NCI-H1105 (cell line): Measurements from ENCODE around the gene GGT1.
"Not testable (repeated sequence)": the region's sequence is repeated elsewhere in the genome, so short reads cannot be mapped to it uniquely, and the experiment has no call there.

Experiments
- DNase-seq: peaks from one replicate; lab custom pipeline; 2025; lab: John Stamatoyannopoulos, UW

Gene GGT1

GRCh38 chr22:24599958-24600715 is 2.9 kb upstream of the GGT1 start:
- not testable (repeated sequence) for DNase-seq

DNA sequence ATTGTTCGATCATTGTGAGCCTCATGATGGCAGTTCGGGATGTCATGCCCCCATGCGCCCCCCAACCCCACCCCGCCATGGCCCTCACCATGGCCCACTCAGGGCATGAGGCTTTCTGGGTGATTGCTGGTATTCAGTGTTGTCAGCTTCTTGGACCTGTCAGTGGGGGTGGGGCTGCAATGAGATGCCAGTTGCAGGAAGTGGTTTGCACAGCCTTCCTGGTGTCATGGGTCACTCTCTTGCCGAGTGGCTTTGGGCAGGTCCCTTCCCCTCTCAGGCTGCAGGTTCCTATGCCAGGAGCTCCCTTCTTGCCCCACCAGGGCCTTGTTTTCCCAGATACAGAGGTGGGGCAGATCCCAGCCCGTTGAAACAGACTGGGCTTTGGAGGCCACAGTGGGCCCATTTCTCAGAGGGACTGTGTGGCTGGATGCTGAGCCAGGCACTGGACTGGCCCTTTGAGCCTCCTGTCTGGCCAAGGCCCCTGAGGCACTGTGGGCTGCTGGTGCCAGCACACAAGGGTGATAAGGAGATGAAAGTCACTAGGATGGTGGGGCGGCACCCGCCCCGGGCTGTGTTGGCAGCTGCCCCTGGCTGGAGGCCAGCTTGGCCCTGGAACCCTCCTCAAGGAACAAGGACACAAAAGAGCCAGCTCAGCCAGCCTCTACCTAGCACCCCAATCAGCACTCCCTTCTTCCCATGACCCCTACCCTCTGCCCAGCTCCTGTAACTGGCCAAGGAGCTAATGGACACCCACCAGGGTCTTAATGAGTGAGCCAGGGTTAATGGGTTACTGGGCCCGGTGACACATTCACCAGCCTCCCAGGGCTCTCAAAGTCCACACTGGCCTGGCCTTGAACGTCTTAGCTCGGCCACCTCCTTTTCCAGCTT is 1.5 kb upstream of the GGT1 start:
- no peak for DNase-seq

DNA sequence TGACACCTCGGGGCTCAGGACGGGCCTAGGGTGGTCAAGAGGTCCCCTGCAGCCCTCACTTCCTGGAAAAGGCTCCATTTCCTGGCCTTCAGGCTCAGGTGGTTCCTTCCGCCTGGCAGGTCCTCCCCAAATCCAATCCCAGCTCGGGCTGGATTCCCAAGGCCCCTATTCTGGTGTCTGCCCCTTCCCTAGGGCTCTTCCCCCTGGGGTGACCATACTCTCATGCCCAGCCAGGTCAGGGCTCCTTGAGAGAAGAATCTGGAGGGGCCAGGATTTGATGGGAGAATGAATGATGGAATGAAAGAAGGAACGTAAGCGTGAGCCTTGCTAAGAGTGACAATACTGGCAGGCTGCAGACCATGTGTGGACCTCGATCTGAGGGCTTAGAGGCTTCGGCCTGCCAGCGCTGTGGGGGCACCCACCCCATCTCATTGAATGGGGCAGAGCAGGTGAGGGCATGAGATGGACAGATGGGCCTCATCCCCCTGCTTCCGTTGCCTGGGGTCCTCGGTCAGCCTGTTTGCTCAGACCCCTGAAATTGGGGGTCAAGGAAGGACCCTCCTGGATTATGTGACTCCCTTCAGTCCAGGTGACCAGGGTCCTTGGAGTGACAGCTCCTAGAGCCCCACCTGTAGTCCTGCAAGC is 766 bp upstream of the GGT1 start:
- DNase-seq = not testable (repeated sequence)

DNA sequence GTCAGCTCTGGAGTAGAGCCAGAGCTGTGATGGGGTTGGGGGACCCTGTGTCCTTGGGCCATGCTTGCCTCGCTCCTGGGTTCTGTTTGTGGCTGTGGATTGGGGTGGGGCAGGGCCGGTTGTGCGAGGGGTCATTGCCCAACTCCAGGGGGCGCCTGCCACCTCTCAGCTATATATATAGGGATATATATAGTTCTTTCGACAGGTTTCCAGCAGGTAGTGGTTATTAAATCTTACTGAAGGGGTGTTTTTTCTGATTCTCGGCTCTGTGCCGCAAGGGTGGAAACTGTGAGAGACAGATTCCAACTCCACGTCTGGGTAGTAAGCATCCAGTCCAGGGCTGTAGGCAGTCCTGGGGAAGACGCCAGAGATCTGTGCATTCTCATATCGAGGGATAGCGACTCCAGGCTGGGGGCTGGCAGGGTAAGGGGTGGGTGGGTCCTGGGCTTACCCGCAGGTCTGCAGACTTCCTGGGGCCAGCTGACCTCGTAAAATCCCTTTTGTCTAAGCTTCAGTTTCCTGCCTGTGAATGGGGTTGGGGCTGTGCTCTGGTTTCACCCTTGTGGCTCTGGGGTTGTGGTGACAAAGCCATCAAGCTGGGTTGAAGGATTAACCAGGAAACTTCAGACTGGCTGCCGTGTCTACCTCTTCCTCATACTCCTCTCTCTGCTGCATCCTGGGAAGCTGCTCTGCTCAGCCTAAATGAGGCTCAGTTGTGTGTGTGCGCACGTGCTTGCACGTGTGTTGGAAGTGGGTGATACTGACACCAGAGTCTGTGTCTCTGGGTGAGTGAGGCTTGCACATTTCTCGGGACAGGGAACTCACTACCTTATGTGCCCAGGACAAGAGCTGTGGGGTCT is 1.0 kb downstream of the GGT1 start:
- not testable (repeated sequence) for DNase-seq

DNA sequence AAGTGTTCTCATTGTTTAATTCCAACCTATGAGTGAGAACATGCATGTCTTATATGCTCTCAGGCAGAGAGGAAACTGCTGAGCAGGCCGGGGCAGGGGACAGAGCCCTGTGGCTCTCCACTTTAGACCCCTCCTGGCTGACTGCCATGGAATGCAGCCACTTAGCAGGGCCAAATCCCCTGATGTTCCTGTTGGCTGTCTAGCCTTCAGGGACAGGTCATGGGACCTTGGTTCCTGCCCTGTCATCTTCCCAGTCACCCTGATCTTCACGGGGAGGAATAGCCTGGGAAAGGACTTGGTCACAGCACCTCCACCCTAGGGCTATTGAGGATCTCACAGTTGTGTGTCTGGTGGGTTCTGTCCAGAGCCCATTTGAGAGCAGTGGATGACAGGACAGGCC is 3.3 kb downstream of the GGT1 start:
- DNase-seq = not testable (repeated sequence)

GRCh38 chr22:24607429-24607983 is 4.5 kb downstream of the GGT1 start:
- not testable (repeated sequence) for DNase-seq

DNA sequence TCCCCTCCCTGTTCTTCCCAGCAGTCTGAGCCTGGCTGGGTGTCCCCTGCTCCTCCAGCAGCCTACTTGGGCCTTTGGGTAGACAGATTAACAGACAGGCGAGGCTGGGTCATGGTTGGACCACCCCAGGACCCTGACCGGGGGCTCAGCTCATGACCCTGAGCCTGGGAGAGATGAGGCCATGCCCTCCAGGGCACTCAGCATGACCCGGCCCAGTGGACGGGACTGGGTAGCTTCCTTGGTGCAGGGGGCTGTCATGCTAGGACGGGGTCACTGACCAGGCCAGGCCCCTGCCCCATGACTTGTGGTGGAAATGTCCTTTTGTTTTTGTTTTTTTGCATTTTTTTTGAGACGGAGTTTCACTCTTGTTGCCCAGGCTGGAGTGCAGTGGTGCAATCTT is 5.3 kb downstream of the GGT1 start:
- DNase-seq = not testable (repeated sequence)

DNA sequence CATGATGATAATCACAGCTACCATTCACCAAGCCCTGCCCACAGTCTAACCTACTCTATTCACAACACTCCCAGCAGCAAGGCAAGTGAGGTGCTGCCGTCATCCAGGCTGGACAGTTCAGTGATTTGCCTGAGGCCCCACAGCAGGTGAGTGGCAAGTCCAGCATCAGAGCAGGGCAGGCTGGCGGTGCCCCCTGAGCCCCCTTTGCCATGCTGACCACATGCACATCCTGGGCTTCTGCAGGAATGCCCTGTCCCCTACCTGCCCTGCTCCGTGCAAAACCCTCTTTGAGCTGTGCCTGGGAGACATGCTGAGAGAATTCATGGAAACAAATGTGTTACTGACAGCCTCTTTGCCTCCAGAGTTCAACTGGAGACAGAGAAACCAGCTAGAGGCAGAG is 6.9 kb downstream of the GGT1 start:
- DNase-seq = not testable (repeated sequence)

DNA sequence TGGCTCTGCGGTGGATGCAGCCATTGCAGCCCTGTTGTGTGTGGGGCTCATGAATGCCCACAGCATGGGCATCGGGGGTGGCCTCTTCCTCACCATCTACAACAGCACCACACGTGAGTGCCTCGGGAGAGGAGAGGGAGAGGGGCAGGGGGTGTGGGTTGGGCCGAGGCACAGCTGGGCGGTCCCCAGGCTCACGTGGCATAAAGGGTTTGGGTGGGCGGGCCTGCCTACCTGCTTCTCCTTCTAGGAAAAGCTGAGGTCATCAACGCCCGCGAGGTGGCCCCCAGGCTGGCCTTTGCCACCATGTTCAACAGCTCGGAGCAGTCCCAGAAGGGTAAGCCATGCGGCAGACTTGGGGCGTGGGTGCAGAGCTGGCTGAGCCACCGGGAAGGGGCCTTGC is 11.8 kb downstream of the GGT1 start:
- not testable (repeated sequence) for DNase-seq

GRCh38 chr22:24621244-24621643 is 18.3 kb downstream of the GGT1 start:
- not testable (repeated sequence) for DNase-seq

DNA sequence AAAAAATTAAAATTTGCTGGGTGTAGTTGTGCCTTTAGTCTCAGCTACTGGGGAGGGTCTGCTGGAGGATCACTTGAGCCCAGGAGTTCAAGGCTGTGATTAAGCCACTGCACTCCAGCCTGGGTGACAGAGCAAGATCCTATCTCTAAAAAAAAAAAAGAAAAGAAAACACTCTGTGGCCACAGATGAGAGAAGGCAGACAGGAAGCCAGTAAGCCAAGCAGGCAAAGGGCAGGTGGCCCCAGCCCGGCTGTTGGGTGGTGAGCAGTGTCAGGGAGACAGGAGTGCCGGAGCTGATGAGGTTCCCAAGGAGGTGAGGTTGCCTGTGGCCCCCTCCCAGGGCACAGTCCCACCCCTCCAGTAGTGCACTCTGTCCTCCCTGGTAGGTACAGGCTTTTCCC is 19.6 kb downstream of the GGT1 start:
- DNase-seq = not testable (repeated sequence)

- DNase-seq = not testable (repeated sequence)
These were observed 24.9 kb downstream of the GGT1 start for GRCh38 chr22:24627911-24628310.

GRCh38 chr22:24629069-24629468 is 26.1 kb downstream of the GGT1 start:
- DNase-seq = not testable (repeated sequence)

DNA sequence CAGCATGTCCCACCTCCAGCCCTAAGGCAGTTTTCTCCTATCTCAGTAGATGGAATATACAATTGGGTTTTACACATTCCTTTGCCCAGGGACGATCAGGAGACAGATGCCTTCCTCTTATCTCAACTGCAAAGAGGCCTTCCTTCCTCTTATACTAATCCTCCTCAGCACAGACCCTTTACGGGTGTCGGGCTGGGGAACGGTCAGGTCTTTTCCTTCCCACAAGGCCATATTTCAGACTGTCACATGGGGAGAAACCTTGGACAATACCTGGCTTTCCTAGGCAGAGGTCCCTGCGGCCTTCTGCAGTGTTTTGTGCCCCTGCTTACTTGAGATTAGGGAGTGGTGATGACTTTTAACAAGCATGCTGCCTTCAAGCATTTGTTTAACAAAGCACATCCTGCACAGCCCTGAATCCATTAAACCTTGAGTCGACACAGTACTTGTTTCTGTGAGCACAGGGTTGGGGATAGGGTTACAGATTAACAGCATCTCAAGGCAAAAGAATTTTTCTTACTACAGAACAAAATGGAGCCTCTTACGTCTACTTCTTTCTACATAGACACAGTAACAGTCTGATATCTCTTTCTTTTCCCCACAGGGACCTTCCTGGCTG is 27.9 kb downstream of the GGT1 start:
- DNase-seq = not testable (repeated sequence)

- DNase-seq = not testable (repeated sequence)
These were observed 28.6 kb downstream of the GGT1 start for GRCh38 chr22:24631430-24632122.

- not testable (repeated sequence) for DNase-seq
These were observed 29.6 kb downstream of the GGT1 start for GRCh38 chr22:24632642-24633041.

- DNase-seq = not testable (repeated sequence)
These were observed 30.4 kb downstream of the GGT1 start for GRCh38 chr22:24633231-24634023.

GRCh38 chr22:24634776-24635389 is 31.9 kb downstream of the GGT1 start:
- not testable (repeated sequence) for DNase-seq

- DNase-seq = not testable (repeated sequence)
These were observed 33.5 kb downstream of the GGT1 start for GRCh38 chr22:24636513-24636912.
